ENCODE data around the gene PIN1.

DNA sequence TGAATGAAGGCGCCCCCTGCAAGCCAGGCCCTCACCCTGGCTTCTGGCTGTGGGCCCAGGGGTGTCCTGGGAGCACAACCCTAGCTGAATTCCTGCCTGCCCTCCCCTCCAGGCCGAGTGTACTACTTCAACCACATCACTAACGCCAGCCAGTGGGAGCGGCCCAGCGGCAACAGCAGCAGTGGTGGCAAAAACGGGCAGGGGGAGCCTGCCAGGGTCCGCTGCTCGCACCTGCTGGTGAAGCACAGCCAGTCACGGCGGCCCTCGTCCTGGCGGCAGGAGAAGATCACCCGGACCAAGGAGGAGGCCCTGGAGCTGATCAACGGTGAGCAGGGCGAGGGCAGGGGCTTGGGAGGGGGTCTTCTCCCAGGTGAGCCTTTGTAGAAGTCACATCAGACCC, 3.2 kb downstream of the PIN1 start:
- TF ChIP-seq TCF7 (CRISPR knock-in tag; IDR thresholded peaks at IDR 0.05; ENCODE audit: low read depth): no peak
- TF ChIP-seq TEAD4 (CRISPR knock-in tag; IDR thresholded peaks at IDR 0.05): no peak
- TF ChIP-seq CTCF (IDR thresholded peaks at IDR 0.05): no peak
- TF ChIP-seq SP1 (CRISPR knock-in tag; conservative IDR thresholded peaks at IDR 0.05): no peak
- TF ChIP-seq, protein P1, sequence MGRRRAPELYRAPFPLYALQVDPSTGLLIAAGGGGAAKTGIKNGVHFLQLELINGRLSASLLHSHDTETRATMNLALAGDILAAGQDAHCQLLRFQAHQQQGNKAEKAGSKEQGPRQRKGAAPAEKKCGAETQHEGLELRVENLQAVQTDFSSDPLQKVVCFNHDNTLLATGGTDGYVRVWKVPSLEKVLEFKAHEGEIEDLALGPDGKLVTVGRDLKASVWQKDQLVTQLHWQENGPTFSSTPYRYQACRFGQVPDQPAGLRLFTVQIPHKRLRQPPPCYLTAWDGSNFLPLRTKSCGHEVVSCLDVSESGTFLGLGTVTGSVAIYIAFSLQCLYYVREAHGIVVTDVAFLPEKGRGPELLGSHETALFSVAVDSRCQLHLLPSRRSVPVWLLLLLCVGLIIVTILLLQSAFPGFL (CRISPR knock-in tag; IDR thresholded peaks at IDR 0.05; ENCODE audit: borderline replicate concordance): no peak
- TF ChIP-seq ERG (CRISPR knock-in tag; IDR thresholded peaks at IDR 0.05): no peak
